HL-60 (cell line): ENCODE data around the gene TNKS1BP1.

Experiments
- CTCF ChIP-seq: IDR thresholded peaks from one replicate; pipeline ENCODE4 v1.5.1; 2011; ENCODE audit warnings: low read length, control low read depth, inconsistent platforms; ENCODE audit not compliant: insufficient read depth
- POLR2AphosphoS5 ChIP-seq: IDR thresholded peaks from 2 replicates; pipeline ENCODE4 v1.6.1; 2012; ENCODE audit warnings: low read depth

- TF ChIP-seq CTCF (no peak), POLR2AphosphoS5 (no peak)
Observed at GRCh38 chr11:57340039-57340615, 15.4 kb upstream of the TNKS1BP1 start.
